Small intestine (tissue), 7 donors: ENCODE measurements around the gene GLYR1. TPM values are rescaled to one million over a fixed set of nuclear protein-coding genes. Genes with fewer than 3 reads are reported as not detected.

ENCODE experiments used
- DNase-seq, 2 donors: peaks; one replicate each; pipeline versions ENCODE4 v3.0.0 to v3.0.0-alpha.2; 2013
- FAIRE-seq: peaks from 2 replicates; lab custom pipeline; 2012; peaks lifted over from hg19 to GRCh38; lab: Jason Lieb, UNC
- H3K27ac ChIP-seq, 3 donors: one replicate each; pipeline ENCODE4 v1.5.1; 2013; ENCODE audit warnings: low read length in 2 of 3, mild to moderate bottlenecking in 2 of 3, control low read depth in 1 of 3, inconsistent platforms in 1 of 3, low read depth in 1 of 3, moderate library complexity in 1 of 3
- H3K27me3 ChIP-seq, 3 donors: one replicate each; pipeline ENCODE4 v1.6.1; 2013; ENCODE audit warnings: low read length in 3 of 3, inconsistent platforms in 1 of 3; ENCODE audit not compliant: control insufficient read depth in 3 of 3, insufficient read depth in 3 of 3
- H3K36me3 ChIP-seq, 3 donors: one replicate each; pipeline ENCODE4 v1.6.1; 2013; ENCODE audit warnings: low read length in 3 of 3, inconsistent platforms in 1 of 3, low read depth in 1 of 3, mild to moderate bottlenecking in 1 of 3, moderate library complexity in 1 of 3; ENCODE audit not compliant: control insufficient read depth in 3 of 3, insufficient read depth in 2 of 3
- H3K4me1 ChIP-seq, 3 donors: one replicate each; pipeline ENCODE4 v1.6.1; 2013; ENCODE audit warnings: low read length in 2 of 3, inconsistent platforms in 1 of 3, low read depth in 1 of 3, mild to moderate bottlenecking in 1 of 3, moderate library complexity in 1 of 3; ENCODE audit not compliant: control insufficient read depth in 3 of 3, insufficient read depth in 2 of 3
- H3K4me3 ChIP-seq, 3 donors: one replicate each; pipeline ENCODE4 v1.5.1; 2013; ENCODE audit warnings: low read length in 3 of 3, control low read depth in 1 of 3, inconsistent platforms in 1 of 3, low read depth in 1 of 3, mild to moderate bottlenecking in 1 of 3, moderate library complexity in 1 of 3
- H3K9me3 ChIP-seq, 2 donors: one replicate each; pipeline ENCODE4 v1.6.1; 2013; ENCODE audit warnings: low read depth in 1 of 2, low read length in 1 of 2; ENCODE audit not compliant: control insufficient read depth in 2 of 2, insufficient read depth in 1 of 2
- WGBS, 3 donors: extraction: QIAGEN DNeasy Blood & Tissue Kit; methylation state at CpG; one replicate each; pipeline ENCODE4 v1.1.7; 2013; 5-methylcytosine and 5-hydroxymethylcytosine counted together
- polyA plus RNA-seq, 4 donors: library from polyadenylated mRNA; stranded (reverse) in 3 of 4; unstranded in 1 of 4; fragments of 200-250 nt in 3 of 4; fragments of 120-200 nt in 1 of 4; gene quantifications; one replicate each; pipeline versions ENCODE4 v1.2.1 to v1.2.3, GENCODE V29; 2013
- donor health status: healthy with polysubstance abuse.
- donor health status: control.
- donor health status: control.
- donor health status: Bipolar disorder and iron deficiency.
- donor health status: healthy.

The GLYR1 gene
- polyA plus RNA-seq, 4 donors, result 43.0 to 102 (median 63.5) TPM

GRCh38 chr16:4883501-4883900 lies 36.4 kb upstream of the GLYR1 start:
- H3K27me3 ChIP-seq, result no peaks in the 10 kb centered on the region
- no peak for DNase-seq
- peaks cover 20 to 92% (median 28%) of the 10 kb centered on the region in 3 donors for H3K36me3 ChIP-seq
- no peaks in the 10 kb centered on the region for H3K4me1 ChIP-seq
- no peak overlapping the region for H3K27ac ChIP-seq
- no peak overlapping the region for H3K4me3 ChIP-seq
- no peak for FAIRE-seq
- WGBS, 3 donors, result 95 to 98% (median 97%) methylated on average over 25 of the region's 25 CpGs
- peaks cover 0 to 3% of the 10 kb centered on the region in 2 donors for H3K9me3 ChIP-seq

- Histone ChIP-seq H3K4me3 (no peak overlapping the region), H3K4me1 (no peaks in the 10 kb centered on the region), H3K27ac (no peak overlapping the region), H3K27me3 (no peaks in the 10 kb centered on the region), H3K36me3 (peaks cover 26 to 93% (median 32%) of the 10 kb centered on the region in 3 donors), H3K9me3 (peaks cover 0 to 3% of the 10 kb centered on the region in 2 donors)
- no peak for FAIRE-seq
- no peak for DNase-seq
- 69 to 81% (median 76%) methylated on average over 11 of the region's 11 CpGs for WGBS, 3 donors
Observed at GRCh38 chr16:4882633-4883285, 35.7 kb upstream of the GLYR1 start.

GRCh38 chr16:4882000-4882632 lies 35.0 kb upstream of the GLYR1 start:
- DNase-seq, result no peak
- Histone ChIP-seq H3K27me3 (no peaks in the 10 kb centered on the region), H3K9me3 (peaks cover 0 to 3% of the 10 kb centered on the region in 2 donors), H3K36me3 (peaks cover 30 to 93% (median 34%) of the 10 kb centered on the region in 3 donors), H3K4me3 (no peak overlapping the region), H3K27ac (no peak overlapping the region), H3K4me1 (peaks cover 0 to under 1% (median 0%) of the 10 kb centered on the region in 3 donors)
- FAIRE-seq, result no peak
- 73 to 80% (median 74%) methylated on average over 14 of the region's 14 CpGs for WGBS, 3 donors

- no peak for DNase-seq
- Histone ChIP-seq H3K27me3 (no peaks in the 10 kb centered on the region), H3K27ac (no peak overlapping the region), H3K36me3 (peaks cover 25 to 88% (median 32%) of the 10 kb centered on the region in 3 donors), H3K4me1 (peaks cover 0 to 17% (median 0%) of the 10 kb centered on the region in 3 donors), H3K9me3 (peaks cover 0 to 3% of the 10 kb centered on the region in 2 donors), H3K4me3 (no peak overlapping the region)
- no peak for FAIRE-seq
- 93 to 96% (median 95%) methylated on average over 17 of the region's 17 CpGs for WGBS, 3 donors
Observed at GRCh38 chr16:4880006-4880580, 33.0 kb upstream of the GLYR1 start.

DNA sequence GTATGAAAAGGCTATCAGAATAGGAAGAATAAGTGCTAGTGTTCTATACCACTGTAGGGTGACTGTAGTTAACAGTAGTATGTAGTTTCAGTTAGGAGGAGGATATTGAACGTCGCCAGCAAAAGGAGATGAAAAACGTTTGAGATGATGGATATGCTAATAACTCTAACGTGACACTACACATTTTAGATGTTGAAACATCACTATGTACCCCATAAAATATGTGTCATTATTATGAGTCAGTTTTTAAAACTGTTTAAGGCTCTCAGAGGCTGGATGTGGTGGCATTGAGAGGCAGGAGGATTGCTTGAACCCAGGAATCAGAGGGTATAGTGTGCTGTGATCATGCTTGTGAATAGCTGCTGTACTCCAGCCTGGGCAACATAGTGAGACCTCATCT lies 32.0 kb upstream of the GLYR1 start:
- Histone ChIP-seq H3K27me3 (no peaks in the 10 kb centered on the region), H3K4me1 (peaks cover 0 to 26% (median 0%) of the 10 kb centered on the region in 3 donors), H3K9me3 (peaks cover 0 to 3% of the 10 kb centered on the region in 2 donors), H3K4me3 (no peak overlapping the region), H3K27ac (no peak overlapping the region), H3K36me3 (peaks cover 26 to 88% (median 36%) of the 10 kb centered on the region in 3 donors)
- WGBS, 3 donors, result 72 to 80% (median 78%) methylated on average over 4 of the region's 4 CpGs
- FAIRE-seq (no peak), DNase-seq (no peak)

DNA sequence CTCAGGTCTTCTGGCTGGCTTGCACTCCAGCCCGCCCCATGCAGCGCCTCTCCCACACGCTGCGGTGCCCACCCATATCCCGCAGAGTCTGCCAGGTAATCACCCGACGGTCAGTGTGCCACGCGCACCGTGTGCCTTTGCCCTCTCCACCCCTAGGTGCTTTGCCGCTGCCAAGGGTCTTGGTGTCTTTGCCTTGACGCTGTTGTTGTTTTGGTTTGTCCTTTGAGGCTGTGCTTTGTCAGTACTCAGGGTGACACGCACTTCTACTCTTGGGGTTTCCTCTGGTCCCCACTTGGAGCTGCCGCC lies 30.2 kb upstream of the GLYR1 start:
- 95% methylated on average over 14 of the region's 14 CpGs for WGBS, 3 donors
- Histone ChIP-seq H3K27me3 (no peaks in the 10 kb centered on the region), H3K4me1 (peaks cover 0 to 41% (median 0%) of the 10 kb centered on the region in 3 donors), H3K9me3 (no peaks in the 10 kb centered on the region), H3K4me3 (no peak overlapping the region), H3K27ac (no peak overlapping the region), H3K36me3 (peaks cover 18 to 85% (median 36%) of the 10 kb centered on the region in 3 donors)
- FAIRE-seq (no peak), DNase-seq (no peak)

DNA sequence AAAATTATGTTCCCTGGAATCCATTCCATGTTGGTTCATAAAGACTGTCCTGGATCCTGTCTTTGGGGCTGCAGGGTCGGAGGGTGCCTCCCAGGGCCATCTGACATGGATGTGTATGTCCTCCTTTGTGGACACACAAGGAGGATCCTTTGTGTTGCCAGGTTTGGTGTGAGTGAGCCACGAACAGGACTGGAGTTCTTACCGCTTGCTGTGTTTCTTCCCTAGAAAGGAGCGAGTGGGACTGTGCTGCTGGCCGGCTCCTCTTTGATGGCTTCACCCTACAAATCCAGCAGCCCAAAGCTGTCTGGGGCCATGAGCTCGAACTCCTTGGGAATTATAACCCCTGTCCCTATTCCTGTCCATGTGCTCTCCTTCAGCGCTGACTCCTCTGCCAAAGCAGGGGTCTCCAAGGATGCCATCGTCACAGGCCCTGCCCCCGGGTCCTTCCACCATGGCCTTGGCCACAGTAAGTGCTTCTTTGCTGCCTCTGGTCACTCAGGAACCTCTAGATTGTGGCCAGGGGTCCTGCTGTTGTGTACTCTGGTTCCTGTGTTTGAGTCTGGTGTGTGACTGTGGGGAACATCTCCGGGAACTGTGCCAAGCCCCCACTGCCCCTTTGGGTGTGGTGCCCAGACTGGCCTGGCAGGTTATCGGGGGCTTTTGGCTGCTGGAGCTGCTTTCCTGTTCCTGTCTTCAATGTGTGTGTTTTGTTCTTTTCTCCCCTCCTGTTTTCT lies 29.7 kb upstream of the GLYR1 start:
- Histone ChIP-seq H3K27me3 (no peaks in the 10 kb centered on the region), H3K4me3 (no peak overlapping the region), H3K27ac (no peak overlapping the region), H3K4me1 (peaks cover 0 to 41% (median 0%) of the 10 kb centered on the region in 3 donors), H3K9me3 (no peaks in the 10 kb centered on the region), H3K36me3 (peaks cover 16 to 86% (median 38%) of the 10 kb centered on the region in 3 donors)
- FAIRE-seq, result no peak
- 85 to 88% (median 86%) methylated on average over 11 of the region's 11 CpGs for WGBS, 3 donors
- DNase-seq, result no peak

DNA sequence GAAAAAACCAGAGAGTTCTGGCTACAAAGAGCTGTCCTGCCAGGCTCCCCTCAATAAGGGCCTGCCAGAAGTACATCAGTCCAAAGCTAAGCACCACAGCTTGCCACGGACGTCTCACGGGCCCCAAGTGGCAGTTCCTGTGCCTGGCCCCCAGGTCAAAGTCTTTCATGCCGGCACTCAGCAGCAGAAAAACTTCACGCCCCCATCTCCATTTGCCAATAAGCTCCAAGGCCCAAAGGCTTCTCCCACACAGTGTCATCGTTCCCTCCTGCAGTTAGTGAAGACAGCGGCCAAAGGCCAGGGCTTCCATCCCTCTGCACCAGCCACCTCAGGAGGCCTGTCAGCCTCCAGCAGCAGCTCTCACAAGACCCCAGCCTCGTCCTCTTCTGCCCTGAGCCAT lies 27.6 kb upstream of the GLYR1 start:
- H3K4me1 ChIP-seq, result peaks cover 0 to 52% (median 0%) of the 10 kb centered on the region in 3 donors
- no peaks in the 10 kb centered on the region for H3K9me3 ChIP-seq
- peak overlapping the region in 1 of 3 donors; percentile 78 for H3K27ac ChIP-seq
- no peak overlapping the region for H3K4me3 ChIP-seq
- peaks cover 24 to 86% (median 38%) of the 10 kb centered on the region in 3 donors for H3K36me3 ChIP-seq
- H3K27me3 ChIP-seq, result no peaks in the 10 kb centered on the region
- WGBS, 3 donors, result 15 to 66% (median 55%) methylated on average over 8 of the region's 8 CpGs
- no peak for FAIRE-seq
- DNase-seq, result peak in 1 of 2 donors; percentile 88
